GM12865 (cell line): Measurements from ENCODE around the gene GPRIN1.

Experiments used
- DNase-seq: peaks from one replicate; pipeline ENCODE4 v3.0.0; 2010; ENCODE audit warnings: low read depth
- H3K4me3 ChIP-seq: 2 replicates; pipeline ENCODE4 v1.5.1; 2011; ENCODE audit warnings: mild to moderate bottlenecking, low read depth, low read length, control low read depth
- TF ChIP-seq, protein P1 (sequence below): IDR thresholded peaks from 2 replicates; pipeline ENCODE4 v1.5.1; 2011; ENCODE audit warnings: low read length, control low read depth, low read depth, inconsistent platforms; ENCODE audit not compliant: insufficient read depth; ENCODE audit errors: missing control alignments

Gene GPRIN1

GRCh38 chr5:176653401-176654385, 43.7 kb upstream of the GPRIN1 start:
- peak; percentile 26 for DNase-seq
- TF ChIP-seq, protein P1, sequence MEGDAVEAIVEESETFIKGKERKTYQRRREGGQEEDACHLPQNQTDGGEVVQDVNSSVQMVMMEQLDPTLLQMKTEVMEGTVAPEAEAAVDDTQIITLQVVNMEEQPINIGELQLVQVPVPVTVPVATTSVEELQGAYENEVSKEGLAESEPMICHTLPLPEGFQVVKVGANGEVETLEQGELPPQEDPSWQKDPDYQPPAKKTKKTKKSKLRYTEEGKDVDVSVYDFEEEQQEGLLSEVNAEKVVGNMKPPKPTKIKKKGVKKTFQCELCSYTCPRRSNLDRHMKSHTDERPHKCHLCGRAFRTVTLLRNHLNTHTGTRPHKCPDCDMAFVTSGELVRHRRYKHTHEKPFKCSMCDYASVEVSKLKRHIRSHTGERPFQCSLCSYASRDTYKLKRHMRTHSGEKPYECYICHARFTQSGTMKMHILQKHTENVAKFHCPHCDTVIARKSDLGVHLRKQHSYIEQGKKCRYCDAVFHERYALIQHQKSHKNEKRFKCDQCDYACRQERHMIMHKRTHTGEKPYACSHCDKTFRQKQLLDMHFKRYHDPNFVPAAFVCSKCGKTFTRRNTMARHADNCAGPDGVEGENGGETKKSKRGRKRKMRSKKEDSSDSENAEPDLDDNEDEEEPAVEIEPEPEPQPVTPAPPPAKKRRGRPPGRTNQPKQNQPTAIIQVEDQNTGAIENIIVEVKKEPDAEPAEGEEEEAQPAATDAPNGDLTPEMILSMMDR = no peak
- H3K4me3 ChIP-seq = no peak overlapping the region

DNA sequence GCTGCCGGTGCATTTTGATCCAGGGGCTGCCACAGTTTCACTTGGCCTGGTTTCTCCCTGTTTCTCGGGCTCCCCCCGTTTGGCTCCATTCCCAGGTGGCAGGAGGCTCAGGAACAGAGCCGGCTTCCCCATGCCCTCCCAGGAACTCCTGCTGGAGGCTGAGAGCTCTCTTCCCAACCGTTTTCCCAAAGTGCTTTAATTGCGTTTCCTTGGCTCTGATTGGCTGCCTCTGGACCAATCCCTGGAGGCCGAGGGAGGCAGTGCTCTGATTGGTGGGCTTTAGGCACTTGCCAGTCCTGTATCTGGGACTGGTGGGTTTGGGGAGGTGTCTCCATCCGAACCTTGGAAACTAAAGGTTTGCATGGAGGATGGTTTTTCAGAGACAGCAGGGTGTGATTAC, 42.2 kb upstream of the GPRIN1 start:
- TF ChIP-seq, protein P1 = no peak
- DNase-seq = no peak
- no peak overlapping the region for H3K4me3 ChIP-seq

DNA sequence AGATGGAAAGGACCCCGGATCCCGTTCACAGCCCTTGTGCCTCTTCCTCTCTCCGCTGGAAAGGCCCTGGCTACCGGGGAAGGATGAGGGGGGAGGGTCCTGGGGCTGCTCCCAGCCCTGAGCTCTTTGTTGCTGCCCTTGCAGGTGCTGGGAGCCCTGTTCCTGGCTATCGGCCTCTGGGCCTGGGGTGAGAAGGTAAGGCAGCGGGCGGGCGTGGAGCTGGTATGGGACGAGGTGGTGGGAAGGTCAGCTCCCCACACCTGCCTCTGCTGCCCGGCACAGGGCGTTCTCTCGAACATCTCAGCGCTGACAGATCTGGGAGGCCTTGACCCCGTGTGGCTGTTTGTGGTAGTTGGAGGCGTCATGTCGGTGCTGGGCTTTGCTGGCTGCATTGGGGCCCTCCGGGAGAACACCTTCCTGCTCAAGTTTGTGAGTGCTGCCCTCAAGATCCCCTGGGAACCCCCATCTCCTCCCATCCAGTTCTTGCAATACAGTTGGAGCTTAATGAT, 41.6 kb upstream of the GPRIN1 start:
- H3K4me3 ChIP-seq = no peak overlapping the region
- no peak for DNase-seq
- TF ChIP-seq, protein P1 = no peak

DNA sequence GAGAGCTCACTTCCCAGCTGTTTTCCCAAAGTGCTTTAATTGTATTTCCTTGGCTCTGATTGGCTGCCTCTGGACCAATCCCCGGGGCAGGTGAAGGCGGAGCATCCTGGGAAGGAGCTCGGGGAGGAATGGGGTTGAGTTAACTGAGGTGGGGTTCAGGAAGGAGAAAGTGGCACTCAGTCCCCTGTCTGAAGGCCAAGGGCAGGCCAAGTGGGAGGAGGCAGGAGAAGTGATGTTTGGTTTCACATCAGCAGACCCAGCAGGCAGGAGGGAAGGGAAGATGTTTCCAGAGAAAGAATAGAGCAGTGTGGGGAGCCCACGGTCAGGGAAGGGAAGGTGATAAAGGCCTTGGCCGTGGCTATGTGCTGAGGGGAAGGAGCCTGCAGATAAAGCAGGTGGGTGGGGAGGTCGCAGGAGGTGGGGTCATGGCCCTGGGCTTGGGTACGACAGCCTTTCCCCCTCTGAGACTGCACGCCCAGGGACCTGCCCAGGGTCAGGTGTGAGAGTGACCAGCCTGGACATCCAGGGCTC, 40.5 kb upstream of the GPRIN1 start:
- H3K4me3 ChIP-seq = no peak overlapping the region
- DNase-seq = no peak
- TF ChIP-seq, protein P1 = no peak

- DNase-seq = no peak
- H3K4me3 ChIP-seq = no peak overlapping the region
- TF ChIP-seq, protein P1 = no peak
Observed at GRCh38 chr5:176648474-176649194, 38.7 kb upstream of the GPRIN1 start.

DNA sequence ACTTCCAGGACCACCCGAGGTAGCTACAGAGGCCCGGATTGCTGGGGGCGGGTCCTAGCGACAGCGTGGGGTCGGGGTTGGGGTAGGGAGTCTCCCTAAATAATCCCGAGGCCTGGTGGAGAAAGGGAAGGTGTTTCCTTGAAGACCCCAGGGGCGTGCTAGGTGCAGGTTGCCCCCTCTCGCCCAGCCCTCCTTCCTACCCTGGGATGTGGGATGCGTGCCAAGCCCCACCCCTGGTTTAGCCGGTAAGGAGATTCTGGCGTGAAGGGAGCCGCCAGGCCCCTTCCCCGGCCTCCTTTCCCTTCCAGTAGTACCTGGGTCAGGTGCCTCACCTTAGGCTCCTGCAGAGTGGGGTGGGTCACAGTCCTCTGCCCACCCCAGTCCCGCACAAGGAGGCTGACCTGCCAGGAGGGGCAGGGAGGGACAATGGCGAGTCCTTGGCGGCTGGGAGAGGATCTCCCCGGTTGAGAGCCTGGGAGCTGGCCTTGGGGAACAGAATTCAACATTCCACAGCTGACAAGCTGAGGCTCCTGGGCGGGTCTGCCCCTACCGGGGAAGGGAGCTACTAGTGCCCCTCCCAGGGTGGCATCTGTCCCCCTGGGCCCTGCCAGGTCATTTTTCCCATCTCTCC, 38.0 kb upstream of the GPRIN1 start:
- no peak for DNase-seq
- peak overlapping the region; percentile 84 for H3K4me3 ChIP-seq
- TF ChIP-seq, protein P1 = no peak
